WTC11 (cell line): ENCODE results near the gene CLDN6. TPM values are rescaled to one million over a fixed set of nuclear protein-coding genes. Genes with fewer than 3 reads are reported as not detected.

Experiments
- ATAC-seq: fragments of 200-7000 bp; cut with Tn5 transposase; 2 replicates; pipeline ENCODE4 v1.10.0; 2021; ENCODE audit warnings: mild to moderate bottlenecking, moderate library complexity
- CTCF ChIA-PET: fragments of 300-600 bp; sonication (Branson Sonifier 250); formaldehyde crosslinking; loops from one replicate; lab custom pipeline; 2021; ENCODE audit warnings: antibody characterized with exemption; lab: Charles Lee
- POLR2A ChIA-PET: fragments of 350-600 bp; sonication (Branson Sonifier 250); formaldehyde crosslinking; loops from one replicate; lab custom pipeline; 2021; ENCODE audit warnings: antibody characterized with exemption; lab: Charles Lee
- DNase-seq: peaks from one replicate; pipeline ENCODE4 v3.0.0; 2021; ENCODE audit warnings: low spot score
- H3K27ac Mint-ChIP-seq: 2 replicates; pipeline ENCODE4 v1.8.0; 2021; ENCODE audit warnings: mixed read lengths
- H3K27me3 Mint-ChIP-seq: 2 replicates; pipeline ENCODE4 v1.8.0; 2021; ENCODE audit warnings: low read depth, mild to moderate bottlenecking, moderate library complexity, mixed read lengths
- H3K36me3 Mint-ChIP-seq: 2 replicates; pipeline ENCODE4 v1.8.0; 2021; ENCODE audit warnings: mixed read lengths
- H3K4me1 Mint-ChIP-seq: 2 replicates; pipeline ENCODE4 v1.8.0; 2022; ENCODE audit warnings: mixed read lengths
- H3K4me3 Mint-ChIP-seq: 2 replicates; pipeline ENCODE4 v1.8.0; 2021; ENCODE audit warnings: mild to moderate bottlenecking, moderate library complexity, mixed read lengths
- H3K9me3 Mint-ChIP-seq: 2 replicates; pipeline ENCODE4 v1.8.0; 2021; ENCODE audit warnings: mixed read lengths
- ATF6 ChIP-seq: sonication (generic); formaldehyde crosslinking; IDR thresholded peaks from 2 replicates; pipeline ENCODE4 v1.8.1; 2023; ENCODE audit warnings: mild to moderate bottlenecking, missing genetic modification reagents
- CREM ChIP-seq: sonication (generic); formaldehyde crosslinking; IDR thresholded peaks from 2 replicates; pipeline ENCODE4 v1.8.1; 2022; ENCODE audit warnings: mild to moderate bottlenecking, missing genetic modification reagents, moderate library complexity
- ELF4 ChIP-seq: sonication (generic); formaldehyde crosslinking; IDR thresholded peaks from 2 replicates; pipeline ENCODE4 v1.8.1; 2022; ENCODE audit warnings: low read depth, mild to moderate bottlenecking, moderate library complexity, missing genetic modification reagents
- EMX1 ChIP-seq: fragments of 250-450 bp; sonication (Bioruptor Pico); IDR thresholded peaks from 2 replicates; pipeline ENCODE4 v1.8.0; 2021; ENCODE audit warnings: mild to moderate bottlenecking
- ETV6 ChIP-seq: sonication (generic); formaldehyde crosslinking; IDR thresholded peaks from 2 replicates; pipeline ENCODE4 v1.8.1; 2022; ENCODE audit warnings: mild to moderate bottlenecking, missing genetic modification reagents
- FOXJ3 ChIP-seq: sonication (generic); formaldehyde crosslinking; IDR thresholded peaks from 2 replicates; pipeline ENCODE4 v1.9.0; 2021; ENCODE audit warnings: missing genetic modification reagents, mild to moderate bottlenecking, borderline replicate concordance
- FOXP1 ChIP-seq: sonication (generic); formaldehyde crosslinking; IDR thresholded peaks from 2 replicates; pipeline ENCODE4 v1.8.0; 2022; ENCODE audit warnings: missing genetic modification reagents, mild to moderate bottlenecking, moderate library complexity, borderline replicate concordance
- GTF2I ChIP-seq: fragments of 250-450 bp; sonication (Bioruptor Pico); conservative IDR thresholded peaks from 2 replicates; pipeline ENCODE4 v1.4.0; 2021; ENCODE audit warnings: mild to moderate bottlenecking
- MYBL2 ChIP-seq: sonication (generic); formaldehyde crosslinking; IDR thresholded peaks from 2 replicates; pipeline ENCODE4 v1.8.1; 2023; ENCODE audit warnings: mild to moderate bottlenecking, moderate library complexity, missing genetic modification reagents
- NFYB ChIP-seq: sonication (generic); formaldehyde crosslinking; conservative IDR thresholded peaks from 2 replicates; pipeline ENCODE4 v1.8.0; 2022; ENCODE audit warnings: low read depth, missing genetic modification reagents
- NR2C2 ChIP-seq: sonication (generic); formaldehyde crosslinking; IDR thresholded peaks from 2 replicates; pipeline ENCODE4 v1.8.0; 2022; ENCODE audit warnings: mild to moderate bottlenecking, missing genetic modification reagents
- RORB ChIP-seq: fragments of 250-450 bp; sonication (Bioruptor Pico); IDR thresholded peaks from 2 replicates; pipeline ENCODE4 v1.9.0; 2021; ENCODE audit warnings: mild to moderate bottlenecking
- TEAD1 ChIP-seq: sonication (generic); formaldehyde crosslinking; IDR thresholded peaks from 2 replicates; pipeline ENCODE4 v1.8.0; 2022; ENCODE audit warnings: mild to moderate bottlenecking, missing genetic modification reagents
- TEAD4 ChIP-seq: sonication (generic); formaldehyde crosslinking; IDR thresholded peaks from 2 replicates; pipeline ENCODE4 v1.8.0; 2022; ENCODE audit warnings: mild to moderate bottlenecking, missing genetic modification reagents
- ZNF138 ChIP-seq: sonication (generic); formaldehyde crosslinking; conservative IDR thresholded peaks from 2 replicates; pipeline ENCODE4 v1.8.1; 2022; ENCODE audit warnings: mild to moderate bottlenecking, moderate library complexity, missing genetic modification reagents
- ZNF317 ChIP-seq: sonication (generic); formaldehyde crosslinking; IDR thresholded peaks from 2 replicates; pipeline ENCODE4 v1.8.1; 2023; ENCODE audit warnings: low read depth, mild to moderate bottlenecking, moderate library complexity, missing genetic modification reagents, borderline replicate concordance
- ZNF512 ChIP-seq: sonication (generic); formaldehyde crosslinking; IDR thresholded peaks from 2 replicates; pipeline ENCODE4 v1.8.1; 2022; ENCODE audit warnings: missing genetic modification reagents, borderline replicate concordance
- ZSCAN18 ChIP-seq: fragments of 250-450 bp; sonication (Bioruptor Pico); IDR thresholded peaks from 2 replicates; pipeline ENCODE4 v2.1.2; 2022; ENCODE audit warnings: mild to moderate bottlenecking, moderate library complexity
- total RNA-seq: library from RNA; stranded (reverse); gene quantifications from 3 replicates; pipeline ENCODE4 v1.2.3, GENCODE V29; 2021
- TF ChIP-seq, protein P1 (sequence below): sonication (generic); formaldehyde crosslinking; IDR thresholded peaks from 2 replicates; pipeline ENCODE4 v1.8.0; 2022; ENCODE audit warnings: mild to moderate bottlenecking, missing genetic modification reagents
- TF ChIP-seq, protein P2 (sequence below): sonication (generic); formaldehyde crosslinking; IDR thresholded peaks from 2 replicates; pipeline ENCODE4 v1.8.0; 2023; ENCODE audit warnings: missing genetic modification reagents
- TF ChIP-seq, protein P3 (sequence below): sonication (generic); formaldehyde crosslinking; IDR thresholded peaks from 2 replicates; pipeline ENCODE4 v1.8.1; 2023; ENCODE audit warnings: mild to moderate bottlenecking, missing genetic modification reagents, moderate library complexity
- TF ChIP-seq, protein P4 (sequence below): sonication (generic); formaldehyde crosslinking; IDR thresholded peaks from 2 replicates; pipeline ENCODE4 v1.8.0; 2022; ENCODE audit warnings: mild to moderate bottlenecking, missing genetic modification reagents
- TF ChIP-seq, protein P5 (sequence below): fragments of 250-450 bp; sonication (Bioruptor Pico); conservative IDR thresholded peaks from 2 replicates; pipeline ENCODE4 v1.9.0; 2021; ENCODE audit warnings: mild to moderate bottlenecking

Gene CLDN6
- total RNA-seq, 1 experiment from 2014 or later, result 746 TPM

- TF ChIP-seq, protein P1, sequence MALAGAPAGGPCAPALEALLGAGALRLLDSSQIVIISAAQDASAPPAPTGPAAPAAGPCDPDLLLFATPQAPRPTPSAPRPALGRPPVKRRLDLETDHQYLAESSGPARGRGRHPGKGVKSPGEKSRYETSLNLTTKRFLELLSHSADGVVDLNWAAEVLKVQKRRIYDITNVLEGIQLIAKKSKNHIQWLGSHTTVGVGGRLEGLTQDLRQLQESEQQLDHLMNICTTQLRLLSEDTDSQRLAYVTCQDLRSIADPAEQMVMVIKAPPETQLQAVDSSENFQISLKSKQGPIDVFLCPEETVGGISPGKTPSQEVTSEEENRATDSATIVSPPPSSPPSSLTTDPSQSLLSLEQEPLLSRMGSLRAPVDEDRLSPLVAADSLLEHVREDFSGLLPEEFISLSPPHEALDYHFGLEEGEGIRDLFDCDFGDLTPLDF, result no peak
- TF ChIP-seq ATF6 (no peak), TEAD1 (CRISPR knock-in tag) (peak; percentile 33; the same call in 1 of the 2 replicates), CREM (CRISPR knock-in tag) (no peak), MYBL2 (peak; percentile 14; the same call in 1 of the 2 replicates), FOXP1 (CRISPR knock-in tag) (no peak; the same call in 1 of the 2 replicates)
Measured at GRCh38 chr16:3020604-3021448, 2.8 kb upstream of the CLDN6 start (continued).

DNA sequence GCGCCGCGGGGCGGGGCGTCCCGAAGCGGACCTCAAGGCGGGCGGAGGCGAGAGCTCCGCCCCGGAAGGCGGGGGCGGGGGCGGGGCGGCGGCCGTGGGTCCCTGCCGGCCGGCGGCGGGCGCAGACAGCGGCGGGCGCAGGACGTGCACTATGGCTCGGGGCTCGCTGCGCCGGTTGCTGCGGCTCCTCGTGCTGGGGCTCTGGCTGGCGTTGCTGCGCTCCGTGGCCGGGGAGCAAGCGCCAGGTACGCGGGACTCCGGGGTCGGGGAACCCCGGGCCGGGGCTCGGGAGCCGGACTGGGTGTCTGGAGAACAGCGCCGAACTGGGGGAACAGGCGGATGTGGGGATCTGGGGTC is 2.2 kb upstream of the CLDN6 start, which contains the start of gene TNFRSF12A:
TNFRSF12A (plus strand) TSS at position 122 of the 357 bp plus-strand sequence; CDS start at position 152, 30 bp downstream.
- CTCF ChIA-PET, result interaction anchor here (0.7 to 8.6 kb wide), 19 partner anchors 11 to 146 kb away, joined by 3 to 360 read pairs (median 4); partner anchors contain the start of genes CLDN9, FLYWCH1, KREMEN2 and ZSCAN10
- Mint-ChIP-seq H3K4me3 (peak within 1 kb of the TSS; percentile 86), H3K27ac (peak within 1 kb of the TSS; percentile 99), H3K27me3 (peaks cover 2% of the 10 kb centered on the region; the same call in 1 of the 2 replicates), H3K4me1 (peaks cover 54% of the 10 kb centered on the region), H3K36me3 (peaks cover 18% of the 10 kb centered on the region), H3K9me3 (no peaks in the 10 kb centered on the region)
- peak; percentile 80 for DNase-seq
- POLR2A ChIA-PET, result interaction anchor here (0.6 to 17.1 kb wide), 12 partner anchors 10 to 130 kb away, joined by 3 to 502 read pairs (median 6); partner anchors contain the start of genes CLDN9 and ZSCAN10
- peak; percentile 0 for ATAC-seq
- TF ChIP-seq, protein P2, sequence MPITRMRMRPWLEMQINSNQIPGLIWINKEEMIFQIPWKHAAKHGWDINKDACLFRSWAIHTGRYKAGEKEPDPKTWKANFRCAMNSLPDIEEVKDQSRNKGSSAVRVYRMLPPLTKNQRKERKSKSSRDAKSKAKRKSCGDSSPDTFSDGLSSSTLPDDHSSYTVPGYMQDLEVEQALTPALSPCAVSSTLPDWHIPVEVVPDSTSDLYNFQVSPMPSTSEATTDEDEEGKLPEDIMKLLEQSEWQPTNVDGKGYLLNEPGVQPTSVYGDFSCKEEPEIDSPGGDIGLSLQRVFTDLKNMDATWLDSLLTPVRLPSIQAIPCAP, result no peak
- no peak for TF ChIP-seq ELF4
- no peak for TF ChIP-seq ZNF138 (CRISPR knock-in tag)
- TF ChIP-seq ETV6 (CRISPR knock-in tag), result no peak
- peak; percentile 40; the same call in 1 of the 2 replicates for TF ChIP-seq MYBL2
- no peak for TF ChIP-seq FOXJ3 (CRISPR knock-in tag)
- TF ChIP-seq, protein P1, result no peak
- no peak for TF ChIP-seq TEAD4
- no peak for TF ChIP-seq ZSCAN18 (CRISPR knock-in tag)
- no peak for TF ChIP-seq RORB (CRISPR knock-in tag)
- no peak for TF ChIP-seq NFYB
- no peak for TF ChIP-seq EMX1 (CRISPR knock-in tag)
- no peak for TF ChIP-seq GTF2I
- TF ChIP-seq, protein P3, sequence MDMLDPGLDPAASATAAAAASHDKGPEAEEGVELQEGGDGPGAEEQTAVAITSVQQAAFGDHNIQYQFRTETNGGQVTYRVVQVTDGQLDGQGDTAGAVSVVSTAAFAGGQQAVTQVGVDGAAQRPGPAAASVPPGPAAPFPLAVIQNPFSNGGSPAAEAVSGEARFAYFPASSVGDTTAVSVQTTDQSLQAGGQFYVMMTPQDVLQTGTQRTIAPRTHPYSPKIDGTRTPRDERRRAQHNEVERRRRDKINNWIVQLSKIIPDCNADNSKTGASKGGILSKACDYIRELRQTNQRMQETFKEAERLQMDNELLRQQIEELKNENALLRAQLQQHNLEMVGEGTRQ (CRISPR knock-in tag), result no peak
- no peak for TF ChIP-seq ZNF512 (CRISPR knock-in tag)
- TF ChIP-seq NR2C2 (CRISPR knock-in tag), result no peak
- TF ChIP-seq, protein P4, sequence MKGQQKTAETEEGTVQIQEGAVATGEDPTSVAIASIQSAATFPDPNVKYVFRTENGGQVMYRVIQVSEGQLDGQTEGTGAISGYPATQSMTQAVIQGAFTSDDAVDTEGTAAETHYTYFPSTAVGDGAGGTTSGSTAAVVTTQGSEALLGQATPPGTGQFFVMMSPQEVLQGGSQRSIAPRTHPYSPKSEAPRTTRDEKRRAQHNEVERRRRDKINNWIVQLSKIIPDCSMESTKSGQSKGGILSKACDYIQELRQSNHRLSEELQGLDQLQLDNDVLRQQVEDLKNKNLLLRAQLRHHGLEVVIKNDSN (CRISPR knock-in tag), result peak; percentile 19; the same call in 1 of the 2 replicates
- TF ChIP-seq ZNF317 (CRISPR knock-in tag), result no peak; the same call in 1 of the 2 replicates
- TF ChIP-seq, protein P5, sequence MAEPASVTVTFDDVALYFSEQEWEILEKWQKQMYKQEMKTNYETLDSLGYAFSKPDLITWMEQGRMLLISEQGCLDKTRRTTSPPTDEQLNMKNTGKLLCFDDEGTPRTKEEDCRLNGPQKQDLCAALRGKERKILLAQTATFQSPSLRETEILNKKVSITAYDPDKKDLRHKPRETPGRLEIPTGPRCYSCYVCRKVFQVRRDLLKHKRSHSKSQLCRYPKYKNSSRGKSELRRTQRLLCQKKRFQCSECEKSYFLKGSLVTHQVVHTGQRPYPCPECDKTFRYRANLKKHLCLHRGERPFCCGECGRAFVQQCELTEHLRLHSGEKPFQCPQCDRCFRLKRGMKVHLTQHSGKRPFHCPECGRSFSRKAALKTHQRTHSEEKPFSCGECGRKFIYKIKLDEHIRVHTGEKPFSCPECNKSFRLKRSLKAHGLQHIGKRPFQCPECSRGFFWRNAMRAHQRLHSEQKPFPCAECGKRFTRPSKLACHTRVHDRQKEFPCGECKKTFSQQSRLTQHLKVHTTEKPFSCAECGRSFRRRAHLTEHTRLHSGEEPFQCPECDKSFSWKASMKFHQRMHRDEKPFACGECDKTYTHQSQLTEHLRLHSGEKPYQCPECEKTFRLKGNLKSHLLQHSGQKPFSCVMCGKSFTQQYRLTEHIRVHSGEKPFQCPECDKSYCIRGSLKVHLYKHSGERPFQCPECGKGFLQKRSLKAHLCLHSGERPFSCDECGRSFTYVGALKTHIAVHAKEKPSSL (CRISPR knock-in tag), result no peak
